VCaP (cell line): ENCODE results near the gene PRKAG3.

Source experiments
- H3K27ac ChIP-seq: fragments of 450-650 bp; 2 replicates; pipeline ENCODE4 v1.5.1; 2017
- TF ChIP-seq, protein P1 (sequence below): fragments of 450-650 bp; conservative IDR thresholded peaks from 2 replicates; pipeline ENCODE4 v1.5.1; 2017; ENCODE audit warnings: mild to moderate bottlenecking, moderate library complexity

Gene PRKAG3

GRCh38 chr2:218831378-218831990, at the start of gene PRKAG3:
Gene PRKAG3 (minus strand): TSS chr2:218831803.
- TF ChIP-seq, protein P1, sequence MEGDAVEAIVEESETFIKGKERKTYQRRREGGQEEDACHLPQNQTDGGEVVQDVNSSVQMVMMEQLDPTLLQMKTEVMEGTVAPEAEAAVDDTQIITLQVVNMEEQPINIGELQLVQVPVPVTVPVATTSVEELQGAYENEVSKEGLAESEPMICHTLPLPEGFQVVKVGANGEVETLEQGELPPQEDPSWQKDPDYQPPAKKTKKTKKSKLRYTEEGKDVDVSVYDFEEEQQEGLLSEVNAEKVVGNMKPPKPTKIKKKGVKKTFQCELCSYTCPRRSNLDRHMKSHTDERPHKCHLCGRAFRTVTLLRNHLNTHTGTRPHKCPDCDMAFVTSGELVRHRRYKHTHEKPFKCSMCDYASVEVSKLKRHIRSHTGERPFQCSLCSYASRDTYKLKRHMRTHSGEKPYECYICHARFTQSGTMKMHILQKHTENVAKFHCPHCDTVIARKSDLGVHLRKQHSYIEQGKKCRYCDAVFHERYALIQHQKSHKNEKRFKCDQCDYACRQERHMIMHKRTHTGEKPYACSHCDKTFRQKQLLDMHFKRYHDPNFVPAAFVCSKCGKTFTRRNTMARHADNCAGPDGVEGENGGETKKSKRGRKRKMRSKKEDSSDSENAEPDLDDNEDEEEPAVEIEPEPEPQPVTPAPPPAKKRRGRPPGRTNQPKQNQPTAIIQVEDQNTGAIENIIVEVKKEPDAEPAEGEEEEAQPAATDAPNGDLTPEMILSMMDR, result no peak
- no peak within 1 kb of the TSS for H3K27ac ChIP-seq

GRCh38 chr2:218880859-218881594, 49.4 kb upstream of the PRKAG3 start:
- TF ChIP-seq, protein P1, result no peak
- peak overlapping the region; percentile 29; the same call in 1 of the 2 replicates for H3K27ac ChIP-seq

DNA sequence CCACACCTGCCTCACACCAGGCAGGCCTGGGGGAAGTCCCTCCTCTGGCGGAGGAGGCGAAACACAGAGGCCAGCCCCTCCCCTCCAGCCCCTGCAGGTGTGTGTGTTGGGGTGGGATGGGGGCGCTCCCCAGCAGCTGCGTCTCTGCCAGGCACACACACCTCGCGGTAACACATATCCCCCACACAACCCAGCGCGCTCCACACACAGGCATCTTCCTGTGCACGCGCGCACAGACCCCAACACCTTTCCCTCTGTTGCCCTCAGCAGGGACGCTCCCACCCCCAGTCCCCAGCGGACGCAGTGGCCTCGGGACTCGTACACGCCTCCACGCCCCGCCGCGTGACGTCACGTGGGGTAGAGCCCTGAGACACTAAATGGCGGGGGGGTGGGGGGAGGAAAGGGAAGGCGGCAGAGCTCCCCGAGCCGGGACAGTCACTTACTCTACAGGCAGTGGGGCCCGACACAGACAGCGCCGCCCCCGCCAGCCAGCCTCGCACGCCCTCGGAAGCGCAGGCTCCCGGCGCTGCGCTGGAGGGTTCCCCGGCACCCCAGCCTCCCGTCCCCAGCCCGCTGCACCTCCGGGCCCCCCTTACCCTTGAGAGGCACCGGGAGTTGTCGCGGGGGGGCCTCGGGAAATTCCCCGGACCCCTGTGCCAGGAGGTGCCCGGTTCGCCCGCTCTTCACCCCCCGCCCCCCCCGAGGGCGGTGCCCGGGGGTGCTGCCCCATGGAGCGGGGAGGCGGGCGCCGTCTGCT, 48.7 kb upstream of the PRKAG3 start, which contains the start of gene WNT10A:
TSS of gene WNT10A (plus strand) at position 751 of the 757 bp plus-strand sequence. CDS start 144 bp downstream, outside the sequence.
- H3K27ac ChIP-seq, result peak within 1 kb of the TSS; percentile 29; the same call in 1 of the 2 replicates
- TF ChIP-seq, protein P1, result no peak

DNA sequence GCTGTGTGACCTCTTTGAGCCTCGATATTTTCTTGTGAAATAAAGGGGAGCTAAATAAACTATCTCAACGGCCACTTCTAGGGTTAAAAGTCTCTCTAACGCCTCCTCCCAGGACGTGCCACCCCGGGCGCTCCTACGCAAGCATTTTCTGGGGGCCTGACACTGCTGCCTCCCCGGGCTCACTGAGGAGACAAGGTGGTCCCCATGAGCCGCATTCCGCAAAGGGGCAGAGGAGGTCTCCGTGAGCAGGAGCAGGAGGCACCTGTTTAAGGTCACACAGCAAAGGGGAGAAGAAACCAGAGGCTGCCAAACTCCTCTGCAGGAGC, 48.1 kb upstream of the PRKAG3 start:
- peak overlapping the region; percentile 29; the same call in 1 of the 2 replicates for H3K27ac ChIP-seq

DNA sequence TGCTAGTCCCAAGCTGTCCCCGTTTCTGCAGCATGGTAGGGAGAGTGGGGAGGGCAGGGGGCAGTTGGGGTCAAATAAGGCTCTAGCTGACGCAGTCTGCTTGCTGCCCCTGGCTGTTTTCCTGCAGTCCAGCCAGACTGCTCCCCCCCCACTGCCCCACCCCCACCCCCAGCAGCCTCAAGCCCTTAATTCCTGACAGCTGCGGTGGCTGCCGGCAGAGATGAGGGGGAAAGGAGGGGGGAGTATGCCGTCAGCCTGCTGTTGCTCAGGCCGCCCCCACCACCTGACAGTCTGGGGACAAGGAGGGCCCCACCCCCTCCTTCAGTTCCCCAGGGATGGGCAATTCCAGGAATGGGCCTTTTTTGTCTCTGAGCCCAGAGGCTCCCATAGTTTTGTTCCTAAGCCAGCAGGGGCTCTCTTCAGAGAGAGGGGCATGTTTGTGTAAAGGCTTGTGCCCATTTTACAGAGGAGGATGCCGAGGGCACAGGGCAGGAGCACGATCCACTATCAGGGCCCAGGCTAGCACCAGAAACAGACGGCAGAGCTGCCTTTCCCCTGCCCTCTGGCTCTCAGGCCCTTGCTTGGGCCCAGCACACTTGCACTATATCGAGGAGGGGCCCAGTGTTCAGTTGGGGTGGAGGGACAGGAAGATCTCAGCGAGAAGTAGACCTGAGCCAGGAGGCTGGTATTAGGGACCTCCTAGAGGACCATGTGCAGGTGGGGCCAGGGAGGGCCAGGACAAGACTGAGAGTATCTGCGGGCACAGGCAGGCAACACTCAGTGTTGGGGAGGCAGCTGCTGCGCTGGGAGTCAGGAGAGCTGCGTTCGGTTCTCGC, 47.5 kb upstream of the PRKAG3 start:
- no peak overlapping the region for H3K27ac ChIP-seq
- TF ChIP-seq, protein P1, result no peak

More for the DNA sequence above, 48.1 kb upstream of the PRKAG3 start:
- TF ChIP-seq, protein P1, result no peak

DNA sequence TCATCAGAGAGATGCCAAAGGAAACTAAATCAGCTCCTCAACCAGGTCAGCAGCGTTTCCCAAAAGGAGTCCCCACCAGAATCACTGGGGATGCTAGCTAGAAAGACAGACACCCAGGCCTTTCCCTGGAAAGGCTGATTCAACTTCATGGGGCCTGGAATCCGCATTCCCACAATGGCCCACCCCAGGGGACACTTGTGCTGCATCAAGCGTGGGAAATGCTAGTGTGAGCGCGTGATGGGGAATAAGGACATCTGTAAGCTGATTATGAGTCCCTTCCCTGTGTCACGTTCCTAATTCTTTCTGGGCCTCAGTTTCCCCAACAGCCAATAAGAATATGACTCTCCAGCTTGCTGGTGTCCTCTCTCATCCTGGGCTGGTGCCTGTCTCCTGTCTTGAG, 46.9 kb upstream of the PRKAG3 start:
- no peak overlapping the region for H3K27ac ChIP-seq
- TF ChIP-seq, protein P1, result no peak
